Raji (cell line): ENCODE results near the gene ALG11.

Experiments used
- POLR2A ChIP-seq: IDR thresholded peaks from 2 replicates; pipeline ENCODE4 v1.6.1; 2011; ENCODE audit warnings: low read depth, low read length, control low read depth; ENCODE audit not compliant: insufficient read depth

Gene ALG11

GRCh38 chr13:52043675-52044074, 31.5 kb downstream of the ALG11 start:
- TF ChIP-seq POLR2A, result no peak

- TF ChIP-seq POLR2A, result no peak
These were observed 35.3 kb downstream of the ALG11 start for GRCh38 chr13:52047463-52047862.

GRCh38 chr13:52048516-52048915, 36.3 kb downstream of the ALG11 start:
- TF ChIP-seq POLR2A, result no peak

- no peak for TF ChIP-seq POLR2A
These were observed 39.2 kb downstream of the ALG11 start for GRCh38 chr13:52051400-52051799.

GRCh38 chr13:52053460-52053859, 41.3 kb downstream of the ALG11 start:
- TF ChIP-seq POLR2A, result no peak

GRCh38 chr13:52061587-52061986, 49.4 kb downstream of the ALG11 start:
- TF ChIP-seq POLR2A, result no peak

- no peak for TF ChIP-seq POLR2A
These were observed 55.0 kb downstream of the ALG11 start for GRCh38 chr13:52067237-52067636.

- no peak for TF ChIP-seq POLR2A
These were observed 58.8 kb downstream of the ALG11 start for GRCh38 chr13:52070929-52071523.
